A549 treated with RU486 at 1 μM for 4 hours (cell line): ENCODE measurements around the gene PNMA6F. TPM values are rescaled to one million over a fixed set of nuclear protein-coding genes. Genes with fewer than 3 reads are reported as not detected.

Experiments used
- total RNA-seq: library from RNA; stranded (reverse); fragments of 200-300 nt; extraction: Qiagen RNA extraction; gene quantifications from 5 replicates; pipeline ENCODE4 v1.2.3, GENCODE V29; 2022; ENCODE audit warnings: low read depth

The PNMA6F gene
- not detected in 5 replicates for total RNA-seq

DNA sequence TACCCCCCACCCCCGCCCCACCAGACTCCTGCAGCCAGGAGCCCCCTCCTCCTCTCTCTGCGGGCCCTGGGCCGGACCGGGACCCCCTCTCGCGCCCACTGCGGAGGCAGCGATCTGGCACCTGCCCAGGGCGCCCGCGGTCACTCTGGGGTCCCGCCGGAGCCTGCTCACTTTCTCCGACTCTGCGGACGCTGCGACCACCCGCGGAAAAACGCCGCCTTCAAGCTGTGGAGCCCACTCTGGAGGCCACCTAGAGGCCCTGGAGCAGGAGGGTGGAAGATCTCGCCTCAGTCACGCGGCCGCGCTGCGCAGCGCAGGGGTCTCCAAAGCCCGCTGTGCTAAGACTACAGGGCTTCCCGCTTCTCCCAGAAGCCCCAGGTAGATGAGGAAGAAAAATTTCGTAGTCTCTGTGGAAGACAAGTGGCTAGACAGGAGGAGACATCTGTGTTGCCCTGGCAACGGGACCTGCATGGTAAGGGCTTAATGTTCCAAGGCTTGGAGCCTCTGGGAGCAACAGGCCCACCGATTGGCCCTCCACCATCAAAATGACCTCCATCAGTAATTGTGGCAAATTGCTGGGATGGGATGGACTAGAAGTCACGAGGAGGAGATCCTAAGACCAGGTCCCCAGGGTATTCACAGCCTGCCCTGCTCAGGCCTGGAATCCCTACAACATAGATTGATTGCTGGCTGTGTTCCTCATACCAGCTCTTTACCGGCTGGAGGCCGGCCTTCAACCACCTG lies at the start of gene PNMA6F:
PNMA6F (minus strand) TSS at position 387 of the 744 bp plus-strand sequence. CDS start 1,093 bp downstream, outside the sequence.

GRCh38 chrX:153333821-153334653 lies 12.5 kb upstream of the PNMA6F start, which contains the start of gene ZNF275:
Gene ZNF275, plus strand, starts transcription at chrX:153334153. Its CDS starts 2,527 bp downstream, at chrX:153336680.

Other genes with a start within 250 kb of the PNMA6F start
- gene PNMA6A, start 249.3 kb downstream of the PNMA6F start, total RNA-seq = 3.2 to 5.5 TPM (median 5.1 TPM) in 5 replicates
- gene MAGEA1, start 142.5 kb downstream of the PNMA6F start, total RNA-seq = 0.15 TPM in 1 of 5 replicates, not detected in the others
- 4.3 to 6.0 TPM (median 5.5 TPM) in 5 replicates for gene ZNF275, start 12.4 kb upstream of the PNMA6F start, total RNA-seq
- gene PNMA6E, start 79.6 kb upstream of the PNMA6F start, total RNA-seq = not detected in 5 replicates
- 0.31 to 0.62 TPM (median 0.50 TPM) in 5 replicates for gene ZFP92, start 89.7 kb upstream of the PNMA6F start, total RNA-seq
- gene TREX2, start 124.3 kb upstream of the PNMA6F start, total RNA-seq = 0.67 to 1.8 TPM (median 1.6 TPM) in 5 replicates
- gene HAUS7, start 148.8 kb upstream of the PNMA6F start, total RNA-seq = 55.8 to 60.1 TPM (median 57.6 TPM) in 5 replicates
- 0.07 TPM in 1 of 5 replicates, not detected in the others for gene BGN, start 173.2 kb upstream of the PNMA6F start, total RNA-seq
- 0.06 to 0.15 TPM (median 0.10 TPM) in 4 of 5 replicates, not detected in the other for gene ATP2B3, start 195.9 kb upstream of the PNMA6F start, total RNA-seq